Activated CD4-positive, alpha-beta T cell treated with anti-CD3 and anti-CD28 coated beads, Interleukin-2, amount 50 U/mL, for 1 hour (primary cell): ENCODE measurements around the gene OR52A1.
"Not testable (repeated sequence)": the region's sequence is repeated elsewhere in the genome, so short reads cannot be mapped to it uniquely, and the experiment has no call there.

ENCODE experiments used
- DNase-seq: peaks from one replicate; pipeline ENCODE4 v3.0.0-alpha.2; 2020

OR52A1 gene

GRCh38 chr11:5154657-5155056 is at the start of gene OR52A1:
TSS of gene OR52A1 (minus strand) at chr11:5154757. CDS start at chr11:5152369, 2,388 bp downstream.
- no peak for DNase-seq

GRCh38 chr11:5203366-5203765 is 48.8 kb upstream of the OR52A1 start:
- DNase-seq = no peak

- no peak for DNase-seq
Observed at GRCh38 chr11:5200582-5200981, 46.0 kb upstream of the OR52A1 start, which contains the start of gene OR51V1. TSS of gene OR51V1 (minus strand) at chr11:5200682. CDS start at chr11:5200682, 0 bp downstream.

GRCh38 chr11:5198285-5198684 is 43.7 kb upstream of the OR52A1 start:
- no peak for DNase-seq

DNA sequence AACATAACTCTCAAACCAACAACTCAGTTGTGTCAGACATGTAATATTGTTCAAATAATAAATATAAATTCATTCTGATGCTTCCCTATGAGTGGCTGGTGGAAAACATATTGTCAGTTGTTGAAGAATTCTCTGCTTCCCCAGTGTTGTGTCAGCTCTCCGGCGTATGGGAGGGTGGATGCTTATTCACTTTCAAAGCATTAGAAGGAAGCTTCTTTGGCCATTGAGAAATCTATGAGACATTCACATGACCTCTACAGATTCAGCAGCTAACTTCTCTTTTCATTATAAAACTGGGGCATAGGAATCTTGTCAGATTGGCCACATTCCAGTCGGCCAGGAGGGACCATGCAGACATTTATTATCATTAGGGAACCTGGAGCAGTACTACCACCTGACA is 43.0 kb upstream of the OR52A1 start:
- DNase-seq = no peak

DNA sequence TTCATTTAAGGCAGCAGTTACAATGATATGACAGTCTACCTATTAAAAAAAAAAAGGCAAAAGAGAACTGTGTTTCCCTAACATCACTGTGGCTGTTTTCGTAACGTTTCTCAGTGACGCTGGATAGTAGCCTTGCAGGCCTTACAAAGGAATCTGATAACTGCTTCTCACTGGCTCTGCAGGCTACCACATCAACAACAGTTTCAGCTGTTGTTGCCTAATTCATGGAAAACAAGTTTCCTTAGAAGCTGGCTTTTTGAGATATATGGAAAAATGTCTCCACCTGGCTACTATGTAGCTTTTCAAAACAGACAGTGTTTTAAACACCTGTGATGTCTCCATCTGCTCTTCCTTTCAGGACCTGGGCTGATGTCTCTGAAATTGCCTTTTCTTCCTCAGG is 42.2 kb upstream of the OR52A1 start:
- DNase-seq = no peak

DNA sequence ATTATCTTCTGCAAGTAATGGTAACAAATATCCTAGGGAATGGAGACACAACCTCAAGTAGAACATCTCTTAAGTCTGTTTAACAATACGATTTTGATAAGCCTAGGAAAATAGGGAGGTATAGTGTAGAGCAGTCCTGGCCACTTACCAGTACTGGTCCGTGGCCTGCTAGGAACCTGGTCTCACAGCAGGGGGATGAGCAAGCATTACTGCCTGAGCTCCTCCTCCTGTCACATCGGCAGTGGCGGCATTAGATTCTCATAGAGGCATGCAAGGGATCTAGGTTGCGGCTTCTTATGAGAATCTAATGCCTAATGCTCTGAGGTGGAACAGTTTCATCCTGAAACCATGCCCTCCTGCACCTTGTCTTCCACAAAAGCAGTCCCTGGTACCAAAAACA is 41.5 kb upstream of the OR52A1 start:
- DNase-seq = no peak

- no peak for DNase-seq
Observed at GRCh38 chr11:5192738-5193137, 38.2 kb upstream of the OR52A1 start.

DNA sequence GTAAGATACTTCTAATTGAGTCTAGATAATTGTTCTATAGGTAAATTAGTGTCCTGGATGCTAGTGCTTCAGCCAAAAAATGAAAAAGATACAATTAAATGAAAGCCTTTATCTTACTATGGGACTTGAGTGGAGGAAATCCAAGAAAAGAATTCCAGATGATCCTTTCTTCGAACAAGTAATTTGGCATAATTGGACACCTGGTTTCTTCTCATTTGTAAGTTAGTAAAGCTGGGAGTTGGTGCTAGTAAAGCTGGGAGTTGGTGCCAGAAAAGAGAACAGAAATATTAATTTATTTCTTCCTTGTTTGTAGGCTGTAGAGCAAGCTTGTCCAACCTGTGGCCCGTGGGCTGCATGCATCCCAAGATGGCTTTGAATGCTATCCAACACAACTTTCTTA is 33.6 kb upstream of the OR52A1 start:
- DNase-seq = no peak

DNA sequence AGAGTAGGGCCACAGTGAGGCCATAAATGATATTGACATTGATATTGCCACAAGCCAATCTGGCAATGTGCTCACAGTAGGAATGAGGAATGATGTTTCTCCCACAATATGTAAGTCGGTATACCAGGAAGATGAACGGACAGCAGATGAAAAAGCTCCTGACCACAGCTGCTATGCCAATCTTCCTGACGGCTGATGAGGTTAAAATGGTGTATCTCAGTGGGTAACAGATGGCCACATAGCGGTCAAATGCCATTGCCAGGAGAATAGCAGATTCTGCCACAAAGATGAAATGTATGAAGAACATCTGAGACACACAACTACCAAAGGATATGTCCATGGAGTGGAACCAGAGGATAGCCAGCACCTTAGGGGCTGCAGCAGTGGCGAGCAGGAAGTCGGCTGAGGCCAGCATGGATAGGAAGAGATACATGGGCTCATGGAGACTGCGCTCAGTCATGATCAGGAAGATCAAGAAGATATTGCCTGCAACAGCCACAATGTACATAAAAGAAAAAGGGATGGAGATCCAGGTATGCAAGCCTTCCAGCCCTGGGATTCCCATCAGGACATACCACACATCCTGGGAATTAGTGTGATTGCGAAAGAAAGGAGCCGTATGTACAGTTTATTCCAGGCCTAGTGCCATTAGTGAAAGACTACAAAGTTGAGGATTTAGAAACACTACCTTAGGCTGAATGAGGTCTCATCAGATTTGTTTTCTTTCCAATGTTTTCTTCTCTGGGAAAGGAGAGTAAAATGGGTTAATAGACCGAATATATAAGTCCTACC is 23.7 kb upstream of the OR52A1 start:
- DNase-seq = no peak

DNA sequence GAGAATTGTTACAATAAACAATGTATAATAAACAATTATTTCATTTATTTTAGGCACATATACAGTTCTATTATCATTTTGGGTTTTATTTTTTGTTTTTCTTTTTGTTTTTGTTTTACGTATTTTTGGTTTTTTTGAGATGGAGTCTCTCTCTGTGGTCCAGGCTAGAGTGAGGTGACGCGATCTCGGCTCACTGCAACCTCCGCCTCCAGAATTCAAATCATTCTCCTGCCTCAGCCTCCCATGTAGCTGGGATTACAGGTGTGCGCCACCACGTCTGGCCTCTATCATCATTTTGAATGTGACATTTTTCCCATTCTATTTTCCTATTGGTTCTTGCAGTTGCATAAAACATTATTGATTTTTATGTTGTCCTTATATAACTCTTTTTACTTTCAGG is 20.4 kb upstream of the OR52A1 start:
- DNase-seq = no peak

DNA sequence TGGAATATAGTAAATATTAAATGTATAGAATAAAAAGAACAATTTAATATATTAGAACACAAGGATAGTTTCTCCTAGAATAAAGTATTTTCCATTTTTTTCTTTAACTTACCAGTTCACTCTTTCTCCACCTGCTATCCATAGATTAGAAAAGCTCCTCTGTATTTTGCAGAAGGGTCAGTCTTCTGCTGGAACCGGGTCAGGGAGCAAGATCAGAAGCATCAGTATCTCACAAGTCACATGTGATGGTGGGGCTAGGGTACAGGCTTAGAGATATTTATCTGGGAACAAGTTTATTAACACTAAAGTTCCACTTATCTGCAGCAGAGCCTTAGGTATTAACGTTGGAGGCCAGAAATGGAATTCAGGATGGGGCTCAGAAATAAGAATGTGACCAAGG is 17.3 kb upstream of the OR52A1 start:
- DNase-seq = no peak

DNA sequence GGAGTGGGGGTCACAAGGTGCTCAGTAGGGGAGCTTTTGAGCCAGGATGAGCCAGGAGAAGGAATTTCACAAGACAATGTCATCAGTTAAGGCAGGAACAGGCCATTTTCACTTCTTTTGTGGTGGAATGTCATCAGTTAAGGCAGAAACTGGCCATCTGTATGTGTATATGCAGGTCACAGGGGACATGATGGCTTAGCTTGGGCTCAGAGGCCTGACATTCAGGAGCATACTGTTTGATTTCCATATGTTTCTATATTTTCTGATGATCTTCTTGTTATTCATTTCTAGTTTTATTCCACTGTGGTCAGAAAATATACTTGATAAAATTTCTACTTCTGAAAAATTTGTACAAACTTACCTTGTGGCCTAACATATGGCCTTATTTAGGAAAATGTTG is 11.3 kb upstream of the OR52A1 start:
- DNase-seq = not testable (repeated sequence)

- not testable (repeated sequence) for DNase-seq
Observed at GRCh38 chr11:5164807-5165206, 10.2 kb upstream of the OR52A1 start.

GRCh38 chr11:5161045-5161444 is 6.5 kb upstream of the OR52A1 start:
- DNase-seq = not testable (repeated sequence)

DNA sequence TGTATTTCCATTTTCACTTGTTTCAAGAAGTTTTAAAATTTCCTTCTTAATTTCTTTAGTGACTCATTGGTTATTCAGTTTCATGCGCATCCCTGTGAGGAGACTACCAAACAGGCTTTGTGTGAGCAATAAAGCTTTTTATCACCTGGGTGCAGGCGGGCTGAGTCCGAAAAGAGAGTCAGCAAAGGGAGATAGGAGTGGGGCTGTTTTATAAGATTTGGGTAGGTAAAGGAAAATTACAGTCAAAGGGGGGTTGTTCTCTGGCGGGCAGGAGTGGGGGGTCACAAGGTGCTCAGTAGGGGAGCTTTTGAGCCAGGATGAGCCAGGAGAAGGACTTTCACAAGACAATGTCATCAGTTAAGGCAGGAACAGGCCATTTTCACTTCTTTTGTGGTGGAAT is 5.7 kb upstream of the OR52A1 start:
- not testable (repeated sequence) for DNase-seq

DNA sequence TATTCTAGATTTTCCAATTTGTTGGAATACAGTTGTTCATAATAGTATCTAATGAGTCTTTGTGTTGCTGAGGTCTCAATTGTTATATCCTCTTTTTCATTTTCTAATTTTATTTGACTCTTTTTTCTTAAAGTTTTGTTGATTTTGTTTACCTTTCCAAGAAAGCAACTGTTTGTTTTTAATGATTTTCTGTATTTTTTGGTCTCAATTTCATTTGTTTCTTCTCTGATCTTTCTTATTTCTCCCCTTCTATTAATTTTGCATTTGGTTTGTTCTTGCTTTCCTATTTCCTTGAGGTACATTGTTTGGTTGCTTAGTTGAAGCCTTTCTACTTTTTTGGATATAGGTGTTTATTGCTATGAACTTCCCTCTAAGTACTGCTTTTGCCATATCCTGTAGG is 5.2 kb upstream of the OR52A1 start:
- DNase-seq = no peak

DNA sequence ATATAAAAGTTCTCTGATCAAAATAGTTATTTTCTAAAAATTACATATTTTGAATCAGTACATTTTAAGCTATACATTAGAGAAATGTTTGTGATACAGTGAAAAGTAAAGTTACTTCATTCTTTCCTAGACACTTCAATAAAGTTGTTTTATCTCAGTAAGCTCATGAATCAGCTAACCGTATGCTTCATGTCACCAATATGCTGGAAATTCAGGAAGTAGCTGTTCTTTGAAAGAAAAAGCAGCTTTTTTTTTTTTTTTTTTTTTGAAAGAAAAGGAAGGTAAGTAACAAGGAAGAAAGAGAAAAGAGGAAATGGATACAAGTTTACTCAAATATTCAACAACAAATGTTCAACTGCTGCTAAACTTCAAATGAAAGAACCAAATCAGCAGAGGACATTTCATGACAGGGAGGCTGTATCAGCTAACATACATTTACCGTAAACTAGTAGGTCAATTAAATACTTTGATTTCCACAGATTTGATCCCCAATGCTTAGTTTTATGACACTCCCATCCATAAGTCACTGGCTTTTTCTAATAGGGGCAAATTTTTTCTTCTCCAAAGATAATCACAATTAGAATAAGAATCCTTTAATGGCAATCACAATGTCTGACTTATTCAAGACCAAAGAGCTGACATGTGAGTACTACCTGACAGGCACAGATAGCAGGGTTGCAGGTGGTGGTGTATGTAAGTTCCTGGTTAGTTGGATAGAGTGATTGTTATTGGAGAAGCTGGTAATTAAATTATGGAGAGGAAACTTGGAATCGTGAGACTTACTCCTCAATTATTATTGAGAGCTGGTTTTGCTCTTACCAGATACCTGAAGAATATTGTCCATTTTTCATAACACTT is 754 bp downstream of the OR52A1 start:
- no peak for DNase-seq

DNA sequence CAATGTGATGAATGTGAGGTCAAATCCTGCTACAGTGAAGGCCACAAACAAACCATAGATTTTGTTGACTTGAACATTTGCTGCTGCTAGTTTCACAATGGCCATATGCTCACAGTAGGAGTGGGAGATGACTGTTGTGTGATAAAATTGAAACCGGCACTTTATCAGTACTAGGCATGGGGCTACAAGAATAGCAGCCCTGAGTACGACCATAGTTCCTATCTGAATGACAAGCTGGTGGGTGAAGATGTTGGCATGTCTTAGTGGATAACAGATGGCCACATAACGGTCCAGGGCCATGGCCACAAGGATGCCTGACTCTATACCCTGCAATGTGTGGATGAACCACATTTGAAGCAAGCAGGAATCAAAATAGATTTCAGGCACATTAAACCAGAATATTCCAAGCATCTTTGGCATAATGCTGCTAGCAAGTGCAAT is 2.8 kb downstream of the OR52A1 start:
- DNase-seq = no peak

DNA sequence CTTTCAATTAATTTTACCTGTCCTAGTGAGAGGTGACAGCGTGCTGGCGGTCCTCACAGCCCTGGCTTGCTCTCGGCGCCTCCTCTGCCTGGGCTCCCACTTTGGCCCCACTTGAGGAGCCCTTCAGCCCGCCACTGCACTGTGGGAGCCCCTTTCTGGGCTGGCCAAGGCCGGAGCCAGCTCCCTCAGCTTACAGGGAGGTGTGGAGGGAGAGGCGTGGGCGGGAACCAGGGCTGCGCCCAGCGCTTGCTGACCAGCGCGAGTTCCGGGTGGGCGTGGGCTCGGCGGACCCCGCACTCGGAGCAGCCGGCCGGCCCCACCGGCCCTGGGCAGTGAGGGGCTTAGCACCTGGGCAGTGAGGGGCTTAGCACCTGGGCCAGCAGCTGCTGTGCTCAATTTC is 10.4 kb downstream of the OR52A1 start:
- DNase-seq = not testable (repeated sequence)

DNA sequence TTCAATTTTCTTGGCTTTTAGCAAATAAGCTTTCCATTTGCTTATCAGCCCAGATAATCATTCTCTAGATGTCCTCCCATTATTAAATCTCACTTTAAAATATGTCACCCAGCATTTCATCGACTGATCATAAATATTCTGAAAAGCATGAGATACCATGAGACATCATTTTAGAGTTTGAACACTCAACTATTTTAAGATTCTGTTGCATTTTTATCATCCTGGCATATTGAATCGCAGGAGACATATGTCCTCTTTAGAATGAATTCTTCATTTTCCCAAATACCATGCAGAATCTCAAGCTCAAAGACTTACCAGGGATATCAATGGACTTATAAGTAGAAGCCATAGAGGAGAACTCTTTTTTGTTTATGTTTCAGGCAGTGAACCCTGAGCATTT is 16.6 kb downstream of the OR52A1 start, which contains the start of gene OR52A5:
OR52A5 (minus strand) TSS at position 361 of the 400 bp plus-strand sequence. CDS start 5,714 bp downstream, outside the sequence.
- no peak for DNase-seq

DNA sequence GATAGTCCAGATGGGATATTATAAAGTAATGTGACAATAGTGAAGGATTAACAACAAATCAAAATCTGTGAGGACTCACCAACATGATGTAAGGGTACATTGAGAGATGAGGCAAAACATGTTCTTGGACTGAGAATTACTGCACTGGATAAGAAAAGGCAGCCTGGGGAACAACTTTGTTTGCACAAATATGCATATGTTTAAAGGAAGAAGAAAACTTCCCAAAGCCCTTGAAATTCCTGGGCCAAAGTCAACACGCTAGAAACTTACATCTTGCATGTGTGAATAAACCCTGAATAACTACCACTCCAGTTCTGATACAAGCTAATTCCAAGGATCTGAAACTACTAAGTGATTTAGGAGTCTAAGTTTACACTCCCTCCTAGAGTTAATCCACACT is 17.5 kb downstream of the OR52A1 start:
- no peak for DNase-seq

DNA sequence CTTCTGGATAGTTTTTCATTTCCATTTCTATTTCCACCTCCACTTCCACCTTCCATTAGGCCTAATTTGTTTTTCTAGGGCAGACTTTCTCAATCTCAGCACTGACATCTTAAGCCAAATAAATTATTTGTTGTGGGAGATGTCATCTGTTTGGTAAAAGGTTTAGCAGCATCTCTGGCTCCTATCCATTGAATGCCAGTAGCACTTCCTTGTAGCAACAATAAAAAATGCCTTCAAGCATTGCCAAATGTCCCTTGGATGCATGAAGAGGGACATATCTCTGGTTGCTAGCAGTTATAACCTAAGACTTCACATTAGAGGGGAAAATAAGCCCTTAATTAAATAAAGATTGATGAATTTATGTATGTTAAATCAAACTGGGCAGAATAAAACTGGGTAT is 18.3 kb downstream of the OR52A1 start:
- no peak for DNase-seq
